HCT116 (cell line): ENCODE results near the gene GTF2H4. TPM values are rescaled to one million over a fixed set of nuclear protein-coding genes. Genes with fewer than 3 reads are reported as not detected.
"Not testable (repeated sequence)": the region's sequence is repeated elsewhere in the genome, so short reads cannot be mapped to it uniquely, and the experiment has no call there.

ENCODE experiments used
- ATAC-seq: fragments of 200-7000 bp; cut with Tn5 transposase; 2 replicates; pipeline ENCODE4 v1.9.1; 2020; ENCODE audit warnings: mild to moderate bottlenecking, moderate library complexity
- BruUV-seq: library from RNA; stranded (reverse); fragments of 400-500 nt; replicated peaks from 2 replicates; lab custom pipeline; 2021; lab: Mats Ljungman, UMichigan
- CTCF ChIA-PET: fragments of 300-600 bp; sonication (Branson Sonifier 250); formaldehyde crosslinking; loops from one replicate; lab custom pipeline; 2021; ENCODE audit warnings: antibody characterized with exemption; lab: Charles Lee
- POLR2A ChIA-PET: fragments of 300-600, 350-600 bp; sonication (Branson Sonifier 250); formaldehyde crosslinking; loops from one replicate; lab custom pipeline; 2021; ENCODE audit warnings: antibody characterized with exemption; lab: Charles Lee
- RAD21 ChIA-PET, 2 experiments: fragments of 300-600 bp; sonication (Branson Sonifier 250); formaldehyde crosslinking; loops; one replicate each; lab custom pipeline; 2023; ENCODE audit warnings: low total read pairs in 2 of 2; ENCODE audit not compliant: uncharacterized antibody in 2 of 2, unreplicated experiment in 2 of 2, low non-redundant PET in 1 of 2; lab: Charles Lee
- DNase-seq: peaks from one replicate; pipeline ENCODE4 v3.0.0-alpha.2; 2010; ENCODE audit warnings: low read depth, low spot score
- H2AFZ ChIP-seq: fragments of 200-600 bp; shearing (Covaris generic), sonication (generic); 2 replicates; pipeline ENCODE4 v1.6.1; 2017; ENCODE audit warnings: low read depth, mixed run types, mixed read lengths, antibody characterized with exemption, low read length; ENCODE audit not compliant: poor library complexity, severe bottlenecking
- H3K27ac ChIP-seq: 2 replicates; pipeline ENCODE4 v1.5.1; 2012; ENCODE audit warnings: low read depth, low read length
- H3K27me3 ChIP-seq: fragments of 200-600 bp; sonication (generic); 2 replicates; pipeline ENCODE4 v1.6.1; 2016; ENCODE audit warnings: mixed run types, low read length, mixed read lengths; ENCODE audit not compliant: insufficient read depth
- H3K36me3 ChIP-seq, 2 experiments: fragments of 200-500 bp in 1 of 2; fragments of 200-600 bp in 1 of 2; sonication (Bioruptor generic) in 1 of 2; sonication (generic) in 1 of 2; 2 replicates each; pipeline versions ENCODE4 v1.5.1 to v1.6.1; 2014 to 2016; ENCODE audit warnings: low read length in 2 of 2, inconsistent platforms in 1 of 2, mixed read lengths in 1 of 2, mixed run types in 1 of 2; ENCODE audit not compliant: insufficient read depth in 2 of 2, control insufficient read depth in 1 of 2
- H3K4me1 ChIP-seq, 2 experiments: fragments of 200-600 bp in 1 of 2; sonication (generic) in 1 of 2; 2 replicates each; pipeline versions ENCODE4 v1.5.1 to v1.6.1; 2012 to 2017; ENCODE audit warnings: low read length in 2 of 2, inconsistent platforms in 1 of 2, mild to moderate bottlenecking in 1 of 2, mixed read lengths in 1 of 2, mixed run types in 1 of 2, moderate library complexity in 1 of 2; ENCODE audit not compliant: insufficient read depth in 2 of 2, control insufficient read depth in 1 of 2
- H3K4me2 ChIP-seq: fragments of 200-600 bp; sonication (generic); 2 replicates; pipeline ENCODE4 v1.6.1; 2017; ENCODE audit warnings: mixed run types, low read length, mixed read lengths
- H3K4me3 ChIP-seq, 2 experiments: fragments of 200-600 bp in 1 of 2; sonication (generic) in 1 of 2; replicated peaks in 1 of 2; 2 replicates each; pipeline ENCODE4 v1.5.1; 2011 to 2016; ENCODE audit warnings: low read length in 2 of 2, control low read depth in 1 of 2, low read depth in 1 of 2, mild to moderate bottlenecking in 1 of 2, mixed read lengths in 1 of 2, mixed run types in 1 of 2
- H3K79me2 ChIP-seq: fragments of 200-600 bp; sonication (generic); 2 replicates; pipeline ENCODE4 v1.6.1; 2017; ENCODE audit warnings: mild to moderate bottlenecking, mixed run types, low read length, moderate library complexity, mixed read lengths; ENCODE audit not compliant: insufficient read depth
- H3K9ac ChIP-seq: fragments of 200-600 bp; sonication (generic); 2 replicates; pipeline ENCODE4 v1.6.1; 2016; ENCODE audit warnings: low read length, mixed read lengths
- H3K9me2 ChIP-seq: fragments of 200-600 bp; sonication (generic), shearing (Covaris generic); 2 replicates; pipeline ENCODE4 v1.6.1; 2017; ENCODE audit warnings: mixed run types, mild to moderate bottlenecking, moderate library complexity; ENCODE audit not compliant: insufficient read depth
- H3K9me3 ChIP-seq, 2 experiments: fragments of 200-500 bp in 1 of 2; fragments of 200-600 bp in 1 of 2; sonication (Bioruptor generic) in 1 of 2; sonication (generic) in 1 of 2; 2 replicates each; pipeline ENCODE4 v1.6.1; 2014 to 2017; ENCODE audit warnings: low read length in 2 of 2, mixed read lengths in 2 of 2, inconsistent platforms in 1 of 2, low read depth in 1 of 2, mild to moderate bottlenecking in 1 of 2, mixed run types in 1 of 2, moderate library complexity in 1 of 2; ENCODE audit not compliant: control insufficient read depth in 1 of 2, insufficient read depth in 1 of 2
- H4K20me1 ChIP-seq: fragments of 200-600 bp; sonication (generic), shearing (Covaris generic); 2 replicates; pipeline ENCODE4 v1.6.1; 2017; ENCODE audit warnings: mixed run types, mild to moderate bottlenecking, moderate library complexity; ENCODE audit not compliant: insufficient read depth
- CEBPB ChIP-seq: IDR thresholded peaks from 2 replicates; pipeline ENCODE4 v1.6.1; 2012; ENCODE audit warnings: low read depth
- CTCF ChIP-seq, 3 experiments: fragments of 200-600 bp in 1 of 3; sonication (generic) in 1 of 3; IDR thresholded peaks in 2 of 3; conservative IDR thresholded peaks in 1 of 3; 2 replicates each; pipeline ENCODE4 v1.5.1; 2012 to 2017; ENCODE audit warnings: low read depth in 2 of 3, low read length in 2 of 3, antibody characterized with exemption in 1 of 3, borderline replicate concordance in 1 of 3, control low read depth in 1 of 3, mild to moderate bottlenecking in 1 of 3, mixed read lengths in 1 of 3, mixed run types in 1 of 3, moderate library complexity in 1 of 3; ENCODE audit not compliant: insufficient read depth in 1 of 3
- FOSL1 ChIP-seq: IDR thresholded peaks from 2 replicates; pipeline ENCODE4 v1.6.1; 2012; ENCODE audit warnings: low read depth
- MAX ChIP-seq: IDR thresholded peaks from 2 replicates; pipeline ENCODE4 v1.6.1; 2012
- REST ChIP-seq: IDR thresholded peaks from 2 replicates; pipeline ENCODE4 v1.6.1; 2012; ENCODE audit warnings: low read depth
- SP1 ChIP-seq: IDR thresholded peaks from 2 replicates; pipeline ENCODE4 v1.6.1; 2012; ENCODE audit warnings: low read depth
- ZNF274 ChIP-seq: fragments of 200-500 bp; sonication (Bioruptor generic); IDR thresholded peaks from 2 replicates; pipeline ENCODE4 v1.6.1; 2014; ENCODE audit warnings: mild to moderate bottlenecking, low read depth, low read length, inconsistent platforms
- intact Hi-C: fragments of 100-400 bp; cut with micrococcal nuclease; formaldehyde crosslinking; loops from 2 replicates; pipeline ENCODE4 v1.10.0; 2022
- total RNA-seq: library from RNA; stranded (reverse); gene quantifications from one replicate; pipeline ENCODE4 v1.2.1, GENCODE V29; 2021; ENCODE audit not compliant: unreplicated experiment

The GTF2H4 gene
- total RNA-seq, 1 experiment from 2014 or later: 59.7 TPM

GRCh38 chr6:30901436-30901835 lies 6.6 kb upstream of the GTF2H4 start:
- Histone ChIP-seq H3K36me3 (peaks cover 19 to 25% of the 10 kb centered on the region in 2 experiments; a peak in 3 of 4 replicates), H3K9ac (no peak overlapping the region), H3K4me2 (no peak overlapping the region), H3K9me2 (no peaks in the 10 kb centered on the region)
- ChIA-PET POLR2A (no interaction called here), CTCF (no interaction called here)
- no peak for DNase-seq
- no peak for ATAC-seq
- TF ChIP-seq SP1 (no peak), FOSL1 (no peak)
- TF ChIP-seq, all 23 proteins: peak for 0
- Histone ChIP-seq H3K4me3 (no peak overlapping the region), H2AFZ (no peak overlapping the region), H3K27ac (no peak overlapping the region), H3K9me3 (no peaks in the 10 kb centered on the region), H3K27me3 (no peaks in the 10 kb centered on the region), H4K20me1 (no peaks in the 10 kb centered on the region), H3K4me1 (no peaks in the 10 kb centered on the region), H3K79me2 (no peaks in the 10 kb centered on the region)
- no TSS peak for BruUV-seq
- RAD21 ChIA-PET: no interaction called here
- intact Hi-C loops: no loop called here

GRCh38 chr6:30902196-30902595 lies 5.8 kb upstream of the GTF2H4 start:
- intact Hi-C loops, RAD21 ChIA-PET, H3K9me2 ChIP-seq, H3K79me2 ChIP-seq, H3K4me1 ChIP-seq, H3K4me3 ChIP-seq, POLR2A ChIA-PET, BruUV-seq, H3K27me3 ChIP-seq, H3K27ac ChIP-seq, H3K4me2 ChIP-seq, H3K9me3 ChIP-seq, H2AFZ ChIP-seq, DNase-seq, H3K9ac ChIP-seq, ATAC-seq, H4K20me1 ChIP-seq: not testable (repeated sequence)
- H3K36me3 ChIP-seq: peaks cover 11 to 20% of the 10 kb centered on the region in 2 experiments; a peak in 3 of 4 replicates
- CTCF ChIA-PET: interaction anchor here (0.7 kb wide), 1 partner anchor 176 kb away, joined by 3 read pairs; no protein-coding TSS in a partner anchor

GRCh38 chr6:30902709-30903108 lies 5.3 kb upstream of the GTF2H4 start:
- CTCF ChIA-PET: no interaction called here
- H4K20me1 ChIP-seq: no peaks in the 10 kb centered on the region
- H3K4me2 ChIP-seq: no peak overlapping the region
- intact Hi-C loops: no loop called here
- POLR2A ChIA-PET: no interaction called here
- RAD21 ChIA-PET: no interaction called here
- no peak overlapping the region for H3K9ac ChIP-seq
- no peaks in the 10 kb centered on the region for H3K9me3 ChIP-seq
- H3K79me2 ChIP-seq: no peaks in the 10 kb centered on the region
- no peak for ATAC-seq
- no peaks in the 10 kb centered on the region for H3K27me3 ChIP-seq
- no peak overlapping the region for H2AFZ ChIP-seq
- H3K27ac ChIP-seq: no peak overlapping the region
- no peak for DNase-seq
- no peak overlapping the region for H3K4me3 ChIP-seq
- BruUV-seq: no TSS peak
- H3K4me1 ChIP-seq: peaks cover 3 to 8% of the 10 kb centered on the region in 2 experiments; a peak in 3 of 4 replicates
- H3K36me3 ChIP-seq: peaks cover 7 to 16% of the 10 kb centered on the region in 2 experiments; a peak in 2 of 4 replicates
- no peaks in the 10 kb centered on the region for H3K9me2 ChIP-seq
- TF ChIP-seq CEBPB: no peak
- TF ChIP-seq ZNF274: no peak
- no peak for TF ChIP-seq CTCF (IDR thresholded peaks at IDR 0.05 in 2 of 3, conservative IDR thresholded peaks at IDR 0.05 in 1 of 3; ENCODE audit: borderline replicate concordance in 1 of 3, insufficient read depth in 1 of 3, low read depth in 2 of 3, low read length in 2 of 3)
- TF ChIP-seq REST: no peak
- no peak for TF ChIP-seq MAX
- TF ChIP-seq FOSL1: no peak
